ENCODE measurements around the gene HSP90AA1.
"Not testable (repeated sequence)": the region's sequence is repeated elsewhere in the genome, so short reads cannot be mapped to it uniquely, and the experiment has no call there.

Gene HSP90AA1

DNA sequence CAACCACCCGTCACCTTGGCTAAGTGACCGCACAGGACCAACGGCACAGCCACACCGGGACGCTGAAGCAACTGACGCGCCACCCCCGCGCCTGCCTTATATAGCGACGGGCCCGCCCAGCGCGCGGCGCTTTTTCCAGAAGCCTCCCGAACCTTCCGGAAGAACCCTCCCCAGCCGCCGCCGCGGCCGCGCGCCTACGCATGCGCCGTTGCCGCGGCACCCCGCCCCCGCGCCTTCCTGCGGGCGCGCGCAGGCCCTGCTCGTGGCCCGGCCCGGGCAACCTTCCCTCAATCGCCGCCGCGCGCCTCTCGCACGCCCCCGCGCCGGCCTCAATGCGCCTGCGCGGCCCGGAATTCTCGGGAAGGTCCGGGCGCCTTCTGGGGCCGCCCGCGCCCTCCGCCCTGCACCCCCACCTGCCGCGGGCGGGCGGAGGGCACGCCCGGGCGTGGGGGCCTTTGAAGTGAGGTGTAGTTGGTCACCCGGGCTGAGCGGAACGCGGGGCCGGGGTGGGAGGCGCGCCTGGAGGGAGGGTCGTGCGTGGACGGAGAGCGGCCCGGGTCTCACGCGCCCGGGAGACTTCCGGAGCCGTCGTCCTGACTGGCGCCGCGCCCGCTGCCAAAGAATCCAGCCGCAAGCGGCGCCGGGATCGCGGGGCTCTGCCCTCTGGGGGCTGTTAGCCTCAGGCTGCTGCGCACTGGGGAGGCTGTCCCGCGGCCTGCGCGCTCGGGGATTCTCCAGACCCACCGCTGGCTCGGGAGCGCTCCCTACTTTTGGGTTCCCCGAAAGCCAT lies at the start of gene HSP90AA1:
HSP90AA1 (minus strand) TSS at position 73 of the 790 bp plus-strand sequence. CDS start 666 bp downstream, outside the sequence.
- peak; percentile 76 for FAIRE-seq
- peak; percentile 91 for DNase-seq (ENCODE audit: insufficient read length, low spot score)

DNA sequence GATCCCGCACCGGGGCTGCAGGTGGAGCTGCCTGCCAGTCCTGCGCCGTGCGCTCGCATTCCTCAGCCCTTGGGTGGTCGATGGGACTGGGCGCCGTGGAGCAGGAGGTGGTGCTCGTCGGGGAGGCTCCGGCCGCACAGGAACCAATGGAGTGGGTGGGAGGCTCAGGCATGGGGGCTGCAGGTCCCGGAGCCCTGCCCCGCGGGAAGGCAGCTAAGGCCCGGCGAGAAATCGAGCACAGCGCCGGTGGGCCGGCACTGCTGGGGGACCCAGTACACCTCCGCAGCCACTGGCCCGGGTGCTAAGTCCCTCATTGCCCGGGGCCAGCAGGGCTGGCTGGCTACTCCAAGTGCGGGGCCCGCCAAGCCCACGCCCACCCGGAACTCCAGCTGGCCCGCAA lies 48.6 kb upstream of the HSP90AA1 start:
- not testable (repeated sequence) for DNase-seq (ENCODE audit: insufficient read length, low spot score); FAIRE-seq

DNA sequence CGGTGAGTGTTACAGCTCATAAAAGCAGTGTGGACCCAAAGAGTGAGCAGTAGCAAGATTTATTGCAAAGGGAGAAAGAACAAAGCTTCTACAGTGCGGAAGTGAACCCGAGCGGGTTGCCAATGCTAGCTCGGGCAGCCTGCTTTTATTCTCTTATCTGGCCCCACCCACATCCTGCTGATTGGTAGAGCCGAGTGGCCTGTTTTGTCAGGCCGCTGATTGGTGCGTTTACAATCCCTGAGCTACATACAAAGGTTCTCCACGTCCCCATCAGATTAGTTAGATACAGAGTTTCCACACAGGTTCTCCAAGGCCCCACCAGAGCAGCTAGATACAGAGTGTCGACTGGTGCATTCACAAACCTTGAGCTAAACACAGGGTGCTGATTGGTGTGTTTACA lies 47.9 kb upstream of the HSP90AA1 start:
- not testable (repeated sequence) for DNase-seq (ENCODE audit: insufficient read length, low spot score); FAIRE-seq

- not testable (repeated sequence) for DNase-seq (ENCODE audit: insufficient read length, low spot score); FAIRE-seq
Measured at GRCh38 chr14:102134021-102134420, 47.2 kb upstream of the HSP90AA1 start.

- no peak for FAIRE-seq
- no peak for DNase-seq (ENCODE audit: insufficient read length, low spot score)
Measured at GRCh38 chr14:102131741-102132140, 44.9 kb upstream of the HSP90AA1 start.

DNA sequence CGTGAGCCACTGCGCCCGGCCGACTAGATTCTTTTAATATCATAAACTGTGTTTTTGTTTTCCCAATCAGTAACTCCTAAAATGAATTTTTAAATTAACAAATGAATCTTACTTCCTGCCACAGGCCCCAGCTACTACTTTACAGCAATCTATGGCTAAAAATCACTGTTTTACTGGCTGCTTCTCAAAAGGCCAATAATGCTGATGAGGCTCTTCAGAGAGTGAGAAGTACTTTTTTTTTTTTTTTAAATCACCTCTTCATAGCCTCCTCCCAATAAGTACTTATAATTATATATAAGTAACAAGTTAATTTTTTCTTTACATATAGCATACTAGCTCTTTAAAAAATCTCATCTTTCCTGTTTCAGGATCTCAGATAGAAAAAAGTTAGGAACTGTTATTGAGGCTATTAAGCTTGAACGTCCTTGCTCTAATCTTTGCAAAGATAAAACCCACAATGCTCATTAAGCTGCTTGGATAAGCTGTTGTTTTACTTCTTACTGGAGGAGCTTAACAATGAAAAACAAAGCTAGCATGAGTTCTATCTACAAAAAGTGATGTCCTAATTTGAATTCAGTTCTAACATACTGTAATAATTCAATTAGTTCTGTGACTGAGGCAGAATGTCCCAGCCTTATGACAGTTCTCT lies 40.1 kb upstream of the HSP90AA1 start:
- no peak for FAIRE-seq
- DNase-seq (ENCODE audit: insufficient read length, low spot score), result no peak

- FAIRE-seq (no peak), DNase-seq (ENCODE audit: insufficient read length, low spot score) (no peak)
Measured at GRCh38 chr14:102125546-102125945, 38.7 kb upstream of the HSP90AA1 start.

DNA sequence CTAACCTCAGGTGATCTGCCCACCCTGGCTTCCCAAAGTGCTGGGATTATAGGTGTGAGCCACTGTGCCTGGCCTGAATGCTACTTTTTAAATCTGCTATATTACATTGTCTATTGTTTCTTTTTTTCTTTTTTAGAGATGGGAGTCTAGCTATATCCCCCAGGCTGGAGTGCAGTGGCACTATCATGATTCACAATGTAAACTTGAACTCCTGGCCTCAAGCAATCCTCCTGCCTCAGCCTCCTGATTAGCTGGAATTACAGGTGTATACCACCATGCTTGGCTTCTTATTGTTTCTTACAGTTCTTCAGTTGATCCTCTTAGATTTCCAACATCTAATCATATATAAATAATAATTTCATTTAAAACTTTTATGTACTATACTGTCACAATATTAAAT lies 37.6 kb upstream of the HSP90AA1 start:
- FAIRE-seq, result no peak
- no peak for DNase-seq (ENCODE audit: insufficient read length, low spot score)

- FAIRE-seq (no peak), DNase-seq (ENCODE audit: insufficient read length, low spot score) (no peak)
Measured at GRCh38 chr14:102121567-102121966, 34.7 kb upstream of the HSP90AA1 start.

- no peak for FAIRE-seq
- no peak for DNase-seq (ENCODE audit: insufficient read length, low spot score)
Measured at GRCh38 chr14:102120888-102121287, 34.0 kb upstream of the HSP90AA1 start.

GRCh38 chr14:102117852-102118251 lies 31.0 kb upstream of the HSP90AA1 start:
- DNase-seq (ENCODE audit: insufficient read length, low spot score), result no peak
- FAIRE-seq, result no peak

GRCh38 chr14:102116361-102117180 lies 29.7 kb upstream of the HSP90AA1 start:
- FAIRE-seq, result no peak
- no peak for DNase-seq (ENCODE audit: insufficient read length, low spot score)

DNA sequence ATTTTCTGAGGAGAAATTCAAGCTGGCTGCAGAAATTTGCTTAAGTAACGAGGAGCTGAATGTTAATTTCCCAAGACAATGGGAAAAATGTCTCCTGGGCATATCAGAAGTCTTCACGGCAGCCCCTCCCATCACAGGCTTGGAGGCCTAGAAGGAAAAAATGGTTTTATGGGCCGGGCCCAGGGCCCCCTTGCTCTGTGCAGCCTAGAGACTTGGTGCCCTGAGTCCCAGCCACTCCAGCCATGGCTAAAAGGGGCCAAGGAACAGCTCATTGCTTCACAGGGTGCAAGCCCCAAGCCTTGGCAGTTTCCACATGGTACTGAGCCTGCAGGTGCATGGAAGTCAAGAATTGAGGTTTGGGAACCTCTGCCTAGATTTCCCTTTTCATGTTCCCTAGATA lies 24.3 kb upstream of the HSP90AA1 start:
- DNase-seq (ENCODE audit: insufficient read length, low spot score) (no peak), FAIRE-seq (no peak)

DNA sequence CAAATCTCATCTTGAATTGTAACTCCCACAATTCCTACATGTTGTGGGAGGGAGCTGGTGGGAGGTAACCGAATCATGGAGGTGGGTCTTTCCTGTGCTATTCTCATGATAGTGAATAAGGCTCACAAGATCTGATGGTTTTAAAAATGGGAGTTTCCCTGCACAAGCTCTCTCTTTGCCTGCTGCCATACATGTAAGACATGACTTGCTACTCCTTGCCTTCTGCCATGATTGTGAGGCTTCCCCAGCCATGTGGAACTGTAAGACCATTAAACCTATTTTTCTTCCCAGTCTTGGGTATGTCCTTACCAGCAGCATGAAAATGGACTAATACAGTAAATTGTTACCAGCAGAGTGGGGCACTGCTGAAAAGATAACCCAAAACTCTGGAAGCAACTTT lies 22.5 kb upstream of the HSP90AA1 start:
- not testable (repeated sequence) for FAIRE-seq; DNase-seq (ENCODE audit: insufficient read length, low spot score)

GRCh38 chr14:102105369-102105768 lies 18.5 kb upstream of the HSP90AA1 start:
- DNase-seq (ENCODE audit: insufficient read length, low spot score), result no peak
- FAIRE-seq, result no peak

DNA sequence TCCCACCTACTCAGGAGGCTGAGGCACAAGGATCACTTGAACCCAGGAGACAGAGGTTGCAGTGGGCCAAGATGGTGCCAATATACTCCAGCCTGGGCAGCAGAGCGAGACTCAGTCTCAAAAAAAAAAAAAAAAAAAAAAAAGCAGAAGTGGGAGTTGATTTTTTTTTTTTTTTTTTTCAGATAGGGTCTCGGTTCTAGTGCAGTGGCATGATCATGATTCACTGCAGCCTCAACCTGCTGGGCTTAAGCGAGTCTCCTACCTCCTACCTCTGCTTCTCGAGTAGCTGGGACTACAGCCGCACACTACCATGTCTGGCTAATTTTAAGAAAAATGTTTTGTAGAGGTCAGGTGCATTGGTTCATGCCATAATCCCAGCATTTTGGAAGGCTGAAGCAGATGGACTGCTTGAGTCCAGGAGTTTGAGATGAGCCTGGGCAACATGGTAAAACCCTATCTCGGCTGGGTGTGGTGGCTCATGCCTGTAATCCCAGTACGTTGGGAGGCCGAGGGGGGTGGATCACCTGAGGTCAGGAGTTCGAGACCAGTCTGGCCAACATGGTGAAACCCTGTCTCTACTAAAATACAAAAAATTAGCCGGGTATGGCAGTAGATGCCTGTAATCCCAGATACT lies 16.3 kb upstream of the HSP90AA1 start:
- DNase-seq (ENCODE audit: insufficient read length, low spot score) (no peak), FAIRE-seq (peak; percentile 53)

DNA sequence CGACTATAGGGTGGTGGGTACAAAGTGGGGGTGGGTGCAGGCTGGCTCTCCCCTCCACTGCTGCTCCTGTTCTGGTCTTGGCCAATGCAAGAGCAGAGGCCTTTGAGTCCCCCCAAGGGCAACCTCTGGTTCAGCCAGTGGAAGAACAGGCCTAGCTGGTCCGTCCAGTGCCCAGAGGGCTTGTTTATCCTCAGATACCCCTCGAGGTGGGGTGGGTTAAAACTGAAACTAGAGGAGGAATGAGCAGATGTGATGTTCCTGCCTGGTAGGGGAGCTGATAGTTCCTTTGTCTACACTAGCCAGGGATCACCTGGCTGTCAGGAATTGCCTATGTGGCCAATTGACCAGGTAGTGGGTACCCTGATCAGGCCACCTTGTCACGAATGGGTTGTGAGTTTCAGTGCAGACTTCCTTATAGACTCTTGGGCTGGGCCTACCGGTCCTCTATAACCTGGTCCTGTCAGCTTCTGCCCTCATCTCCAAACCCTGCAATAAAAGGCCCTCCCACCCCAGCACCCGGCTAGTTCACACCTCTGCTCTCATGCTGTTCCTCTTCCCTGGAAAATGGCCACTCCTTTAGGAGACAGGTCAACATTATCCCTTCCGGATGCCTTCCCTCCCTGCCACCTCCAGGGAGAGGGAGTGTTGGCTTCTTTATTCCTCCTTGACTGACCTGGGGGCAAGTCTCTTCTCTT lies 10.7 kb upstream of the HSP90AA1 start:
- FAIRE-seq (no peak), DNase-seq (ENCODE audit: insufficient read length, low spot score) (no peak)

DNA sequence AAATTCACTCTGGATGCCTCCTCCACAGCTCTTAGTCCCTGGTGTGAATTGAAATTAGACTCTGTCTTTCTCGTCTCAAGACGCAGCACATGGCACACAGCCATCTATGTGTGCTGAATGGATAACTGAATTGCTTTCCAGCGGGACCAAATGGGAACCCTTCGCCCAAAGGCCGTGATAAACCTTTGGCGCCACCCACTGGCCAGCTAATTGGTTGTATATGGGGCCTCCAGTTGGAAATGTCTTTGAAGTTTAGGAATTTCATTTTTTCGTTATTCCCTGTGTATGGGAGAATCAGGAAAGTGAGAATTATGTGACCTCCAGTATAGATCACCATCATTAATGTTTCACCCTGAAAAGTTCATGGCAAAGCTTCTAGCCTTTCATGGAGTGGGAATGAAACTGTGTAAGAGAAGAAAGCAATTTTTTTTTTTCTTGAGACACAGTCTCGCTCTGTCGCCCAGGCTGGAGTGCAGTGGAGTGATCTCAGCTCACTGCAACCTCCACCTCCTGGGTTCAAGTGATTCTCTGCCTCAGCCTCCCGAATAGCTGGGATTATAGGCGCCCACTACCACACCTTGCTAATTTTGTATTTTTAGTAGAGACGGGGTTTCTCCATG lies 9.8 kb upstream of the HSP90AA1 start:
- DNase-seq (ENCODE audit: insufficient read length, low spot score) (peak; percentile 30), FAIRE-seq (peak; percentile 87)

GRCh38 chr14:102095871-102096568 lies 9.2 kb upstream of the HSP90AA1 start:
- DNase-seq (ENCODE audit: insufficient read length, low spot score) (no peak), FAIRE-seq (no peak)
